Pancreas (tissue), 10 donors: ENCODE results near the gene SGK1. TPM values are rescaled to one million over a fixed set of nuclear protein-coding genes. Genes with fewer than 3 reads are reported as not detected.
"Not testable (repeated sequence)": the region's sequence is repeated elsewhere in the genome, so short reads cannot be mapped to it uniquely, and the experiment has no call there.

Experiments used
- ATAC-seq, 4 donors: fragments of 200-7000 bp; cut with Tn5 transposase; one replicate each; pipeline versions ENCODE4 v1.8.0 to v1.9.1; 2020; ENCODE audit warnings: mild to moderate bottlenecking in 4 of 4, moderate library complexity in 4 of 4
- DNase-seq, 6 donors: peaks; one replicate each; pipeline ENCODE4 v3.0.0-alpha.2; 2020
- FAIRE-seq: peaks from 2 replicates; lab custom pipeline; 2012; peaks lifted over from hg19 to GRCh38; lab: Jason Lieb, UNC
- H3K27ac ChIP-seq, 4 donors: fragments of 200-600 bp; sonication (generic); 1 replicate in 3 of 4; 2 replicates in 1 of 4; pipeline versions ENCODE4 v1.5.0 to v1.8.0; 2020
- H3K27me3 ChIP-seq, 4 donors: fragments of 200-600 bp; one replicate each; pipeline ENCODE4 v1.8.0; 2021
- H3K36me3 ChIP-seq, 3 donors: fragments of 200-600 bp; sonication (generic) in 1 of 3; one replicate each; pipeline versions ENCODE4 v1.5.0 to v1.8.0; 2020 to 2021
- H3K4me1 ChIP-seq, 3 donors: fragments of 200-600 bp; one replicate each; pipeline ENCODE4 v1.8.0; 2021
- H3K4me3 ChIP-seq, 4 donors: fragments of 200-600 bp; sonication (generic) in 2 of 4; one replicate each; pipeline versions ENCODE4 v1.5.0 to v1.8.0; 2020 to 2021
- H3K9me3 ChIP-seq, 4 donors: fragments of 200-600 bp; one replicate each; pipeline ENCODE4 v1.8.0; 2021
- CTCF ChIP-seq, 4 donors: fragments of 200-600 bp; sonication (generic) in 3 of 4; IDR thresholded peaks; one replicate each; pipeline versions ENCODE4 v1.5.0 to v1.8.0; 2021; ENCODE audit warnings: antibody characterized with exemption in 4 of 4
- WGBS, 2 donors: extraction: QIAGEN DNeasy Blood & Tissue Kit; methylation state at CpG; one replicate each; pipeline ENCODE4 v1.1.7; 2013; 5-methylcytosine and 5-hydroxymethylcytosine counted together
- intact Hi-C, 3 donors: fragments of 100-400 bp; cut with DNase I; formaldehyde crosslinking; loops; one replicate each; pipeline versions ENCODE4 v1.11.1 to v1.14.2; 2022
- polyA plus RNA-seq, 2 donors: library from polyadenylated mRNA; stranded (reverse); fragments of 200-250 nt; gene quantifications; one replicate each; pipeline ENCODE4 v1.2.3, GENCODE V29; 2013
- total RNA-seq, 6 donors: library from RNA; stranded (reverse); fragmentation: NEBNext Ultra II Directional in 4 of 6; extraction: Animal tissue kit (Norgen Biotek cat#: 25700) in 4 of 6; gene quantifications; one replicate each; pipeline versions ENCODE4 v1.2.1 to v1.2.4, GENCODE V29; 2021 to 2023
- donor health status: healthy with polysubstance abuse.
- donor health status: DM: no; HTN: no; CAD: no; lungs with moderate emphysema.
- donor health status: DM: no; HTN: no; CAD: no.
- donor health status: control.
- donor health status: control.
- donor health status: Bipolar disorder and iron deficiency.
- donor health status: DM: yes; HTN: yes; CAD: no.
- donor health status: DM: no; HTN: no; CAD: no.
- donor health status: DM: no; HTN: no; CAD: no.
- donor health status: DM: yes; HTN: yes; CAD: no.

Gene SGK1
- total and polyA plus RNA-seq, 8 donors, result 56.8 to 189 (median 95.4) TPM

GRCh38 chr6:134281388-134281787 lies 36.5 kb downstream of the SGK1 start:
- no peak for TF ChIP-seq CTCF (IDR thresholded peaks at IDR 0.05)
- H3K27me3 ChIP-seq, result no peaks in the 10 kb centered on the region
- intact Hi-C loops, result no loop called here
- ATAC-seq, result no peak
- H3K9me3 ChIP-seq, result no peaks in the 10 kb centered on the region
- no peaks in the 10 kb centered on the region for H3K4me1 ChIP-seq
- no peak for FAIRE-seq
- no peak for DNase-seq
- H3K27ac ChIP-seq, result no peak overlapping the region
- no peak overlapping the region for H3K4me3 ChIP-seq
- 94 to 95% methylated on average over 6 of the region's 6 CpGs for WGBS, 2 donors
- no peaks in the 10 kb centered on the region for H3K36me3 ChIP-seq

GRCh38 chr6:134278000-134278399 lies 39.9 kb downstream of the SGK1 start:
- no peak for ATAC-seq
- H3K4me3 ChIP-seq, result no peak overlapping the region
- no peaks in the 10 kb centered on the region for H3K36me3 ChIP-seq
- H3K9me3 ChIP-seq, result no peaks in the 10 kb centered on the region
- H3K27me3 ChIP-seq, result no peaks in the 10 kb centered on the region
- no peak for TF ChIP-seq CTCF (IDR thresholded peaks at IDR 0.05)
- 84 to 85% methylated on average over 6 of the region's 6 CpGs for WGBS, 2 donors
- intact Hi-C loops, result no loop called here
- no peak for FAIRE-seq
- no peaks in the 10 kb centered on the region for H3K4me1 ChIP-seq
- no peak for DNase-seq
- no peak overlapping the region for H3K27ac ChIP-seq

GRCh38 chr6:134276891-134277377 lies 41.0 kb downstream of the SGK1 start:
- H3K27me3 ChIP-seq, H3K36me3 ChIP-seq, DNase-seq, FAIRE-seq, H3K4me1 ChIP-seq, H3K9me3 ChIP-seq, intact Hi-C loops, H3K4me3 ChIP-seq, H3K27ac ChIP-seq: not testable (repeated sequence)
- 91 to 95% methylated on average over 4 of the region's 4 CpGs for WGBS, 2 donors
- ATAC-seq, result peak in 1 of 4 donors; percentile 21

- no peaks in the 10 kb centered on the region for H3K9me3 ChIP-seq
- H3K27ac ChIP-seq, result no peak overlapping the region
- WGBS, 2 donors, result 83 to 90% methylated on average over 5 of the region's 5 CpGs
- H3K36me3 ChIP-seq, result no peaks in the 10 kb centered on the region
- ATAC-seq (no peak), DNase-seq (no peak), FAIRE-seq (no peak)
- intact Hi-C loops, result no loop called here
- peaks cover 0 to 5% (median 0%) of the 10 kb centered on the region in 3 donors for H3K4me1 ChIP-seq
- H3K4me3 ChIP-seq, result no peak overlapping the region
- no peak for TF ChIP-seq CTCF (IDR thresholded peaks at IDR 0.05)
- H3K27me3 ChIP-seq, result no peaks in the 10 kb centered on the region
Observed at GRCh38 chr6:134272374-134272773, 45.5 kb downstream of the SGK1 start.

GRCh38 chr6:134267917-134268361 lies 50.0 kb downstream of the SGK1 start:
- H3K27me3 ChIP-seq, result no peaks in the 10 kb centered on the region
- FAIRE-seq (no peak), ATAC-seq (peak; percentile 25 to 55 (median 36)), DNase-seq (no peak)
- intact Hi-C loops, result no loop called here
- H3K4me1 ChIP-seq, result peaks cover 0 to 5% (median 5%) of the 10 kb centered on the region in 3 donors
- H3K27ac ChIP-seq, result peak overlapping the region in 2 of 4 donors; percentile 37 to 76
- no peak overlapping the region for H3K4me3 ChIP-seq
- 54 to 69% methylated on average over 10 of the region's 10 CpGs for WGBS, 2 donors
- TF ChIP-seq CTCF (IDR thresholded peaks at IDR 0.05), result no peak
- no peaks in the 10 kb centered on the region for H3K36me3 ChIP-seq
- no peaks in the 10 kb centered on the region for H3K9me3 ChIP-seq
